Measurements from ENCODE around the gene SLC10A4.

Gene SLC10A4

DNA sequence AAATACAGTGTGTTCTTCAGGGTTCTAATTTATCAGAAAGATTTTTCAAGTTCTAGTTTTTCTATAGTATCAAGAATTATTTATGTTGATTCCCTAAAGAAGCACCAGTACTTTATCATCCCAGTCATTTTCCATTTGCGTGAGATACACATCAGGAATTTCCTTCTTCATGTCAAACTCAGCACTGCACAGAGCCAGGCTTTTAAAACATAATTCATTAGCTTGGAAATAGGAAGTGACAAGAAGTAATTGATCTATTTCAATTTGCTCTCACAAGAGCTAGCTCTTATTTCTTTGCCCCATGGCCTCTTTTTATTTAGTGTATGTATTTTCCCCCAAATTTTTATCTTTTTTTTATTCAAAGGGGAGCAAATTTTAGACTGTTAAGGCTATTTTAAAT lies 13.0 kb upstream of the SLC10A4 start:
- no peak overlapping the region for H3K4me3 ChIP-seq (replicated peaks; ENCODE audit: low read depth, low read length)
- DNase-seq (ENCODE audit: extremely low read depth, low read depth) = no peak
- TF ChIP-seq, protein P1, sequence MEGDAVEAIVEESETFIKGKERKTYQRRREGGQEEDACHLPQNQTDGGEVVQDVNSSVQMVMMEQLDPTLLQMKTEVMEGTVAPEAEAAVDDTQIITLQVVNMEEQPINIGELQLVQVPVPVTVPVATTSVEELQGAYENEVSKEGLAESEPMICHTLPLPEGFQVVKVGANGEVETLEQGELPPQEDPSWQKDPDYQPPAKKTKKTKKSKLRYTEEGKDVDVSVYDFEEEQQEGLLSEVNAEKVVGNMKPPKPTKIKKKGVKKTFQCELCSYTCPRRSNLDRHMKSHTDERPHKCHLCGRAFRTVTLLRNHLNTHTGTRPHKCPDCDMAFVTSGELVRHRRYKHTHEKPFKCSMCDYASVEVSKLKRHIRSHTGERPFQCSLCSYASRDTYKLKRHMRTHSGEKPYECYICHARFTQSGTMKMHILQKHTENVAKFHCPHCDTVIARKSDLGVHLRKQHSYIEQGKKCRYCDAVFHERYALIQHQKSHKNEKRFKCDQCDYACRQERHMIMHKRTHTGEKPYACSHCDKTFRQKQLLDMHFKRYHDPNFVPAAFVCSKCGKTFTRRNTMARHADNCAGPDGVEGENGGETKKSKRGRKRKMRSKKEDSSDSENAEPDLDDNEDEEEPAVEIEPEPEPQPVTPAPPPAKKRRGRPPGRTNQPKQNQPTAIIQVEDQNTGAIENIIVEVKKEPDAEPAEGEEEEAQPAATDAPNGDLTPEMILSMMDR (IDR thresholded peaks at IDR 0.05; ENCODE audit: low read depth, low read length, missing control alignments) = no peak

DNA sequence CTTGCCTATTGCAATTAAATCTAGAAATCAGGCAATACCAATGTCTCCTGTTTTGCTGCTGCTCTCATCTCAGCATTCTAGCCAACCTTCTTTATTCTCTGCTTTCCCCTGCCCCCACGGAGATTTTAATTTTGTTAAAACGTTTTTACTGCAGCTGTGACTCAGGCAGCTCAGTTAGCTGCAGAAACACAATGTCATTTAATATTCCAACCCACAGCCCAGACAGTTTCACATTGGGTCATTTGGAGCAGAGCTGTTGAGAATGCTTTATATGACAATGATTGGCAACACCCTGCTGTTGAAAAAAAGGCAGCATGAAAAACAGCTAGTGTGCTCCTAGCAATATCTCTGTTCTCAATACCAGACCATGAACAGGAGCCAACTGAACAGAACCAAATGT lies 12.6 kb upstream of the SLC10A4 start:
- TF ChIP-seq, protein P1 (IDR thresholded peaks at IDR 0.05; ENCODE audit: low read depth, low read length, missing control alignments) = no peak
- no peak overlapping the region for H3K4me3 ChIP-seq (replicated peaks; ENCODE audit: low read depth, low read length)

DNA sequence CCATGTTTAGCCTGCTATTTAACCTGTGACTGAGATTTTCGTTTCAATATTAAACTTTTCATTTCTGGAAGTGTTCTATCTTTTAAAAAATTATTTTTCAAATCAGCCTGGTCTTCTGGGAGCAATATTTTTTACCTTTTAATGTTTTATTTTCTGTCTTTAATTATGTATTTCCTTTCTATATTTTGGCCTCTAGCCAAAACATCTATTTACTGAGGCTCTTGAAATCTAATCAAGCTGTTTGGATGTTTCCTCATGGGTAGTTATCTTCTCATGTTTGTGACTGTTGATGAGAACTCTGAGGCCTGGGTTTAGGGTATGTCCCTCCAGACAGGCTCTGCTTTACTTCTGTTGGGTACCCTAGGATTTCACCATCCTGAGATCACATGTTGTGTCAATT lies 10.3 kb upstream of the SLC10A4 start:
- DNase-seq (ENCODE audit: extremely low read depth, low read depth) = no peak
- TF ChIP-seq, protein P1 (IDR thresholded peaks at IDR 0.05; ENCODE audit: low read depth, low read length, missing control alignments) = no peak
- no peak overlapping the region for H3K4me3 ChIP-seq (replicated peaks; ENCODE audit: low read depth, low read length)

More for the DNA sequence above, 12.6 kb upstream of the SLC10A4 start:
- no peak for DNase-seq (ENCODE audit: extremely low read depth, low read depth)

GRCh38 chr4:48475770-48476169 lies 7.4 kb upstream of the SLC10A4 start:
- DNase-seq (ENCODE audit: extremely low read depth, low read depth) = no peak
- no peak overlapping the region for H3K4me3 ChIP-seq (replicated peaks; ENCODE audit: low read depth, low read length)
- TF ChIP-seq, protein P1 (IDR thresholded peaks at IDR 0.05; ENCODE audit: low read depth, low read length, missing control alignments) = no peak

GRCh38 chr4:48478273-48478672 lies 4.9 kb upstream of the SLC10A4 start:
- DNase-seq (ENCODE audit: extremely low read depth, low read depth) = no peak
- H3K4me3 ChIP-seq (replicated peaks; ENCODE audit: low read depth, low read length) = no peak overlapping the region
- TF ChIP-seq, protein P1 (IDR thresholded peaks at IDR 0.05; ENCODE audit: low read depth, low read length, missing control alignments) = no peak

GRCh38 chr4:48481581-48481980 lies 1.6 kb upstream of the SLC10A4 start:
- no peak overlapping the region for H3K4me3 ChIP-seq (replicated peaks; ENCODE audit: low read depth, low read length)
- TF ChIP-seq, protein P1 (IDR thresholded peaks at IDR 0.05; ENCODE audit: low read depth, low read length, missing control alignments) = no peak
- DNase-seq (ENCODE audit: extremely low read depth, low read depth) = no peak

DNA sequence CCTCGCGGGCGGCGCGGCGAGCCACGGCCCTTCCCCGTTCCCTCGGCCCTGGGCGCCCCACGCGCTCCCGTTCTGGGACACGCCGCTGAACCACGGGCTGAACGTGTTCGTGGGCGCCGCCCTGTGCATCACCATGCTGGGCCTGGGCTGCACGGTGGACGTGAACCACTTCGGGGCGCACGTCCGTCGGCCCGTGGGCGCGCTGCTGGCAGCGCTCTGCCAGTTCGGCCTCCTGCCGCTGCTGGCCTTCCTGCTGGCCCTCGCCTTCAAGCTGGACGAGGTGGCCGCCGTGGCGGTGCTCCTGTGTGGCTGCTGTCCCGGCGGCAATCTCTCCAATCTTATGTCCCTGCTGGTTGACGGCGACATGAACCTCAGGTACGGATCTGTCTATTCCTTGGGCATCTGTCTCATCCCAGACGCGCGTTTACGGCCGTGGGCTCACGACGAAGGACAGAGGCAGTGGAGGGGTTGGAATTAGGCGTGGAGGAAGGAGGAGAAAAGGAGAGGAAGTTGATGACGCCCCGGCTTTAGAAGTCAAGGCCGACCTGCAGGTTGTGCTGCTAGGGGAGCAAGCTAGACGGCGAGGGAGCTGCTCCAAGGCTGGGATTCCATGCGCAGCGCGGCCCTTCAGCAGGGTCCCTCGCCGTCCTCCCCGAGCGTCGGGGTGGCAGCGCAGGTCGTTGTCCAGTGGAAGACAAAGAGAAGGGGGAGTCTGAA lies 792 bp downstream of the SLC10A4 start:
- H3K4me3 ChIP-seq (replicated peaks; ENCODE audit: low read depth, low read length) = no peak overlapping the region
- TF ChIP-seq, protein P1 (IDR thresholded peaks at IDR 0.05; ENCODE audit: low read depth, low read length, missing control alignments) = no peak
- DNase-seq (ENCODE audit: extremely low read depth, low read depth) = no peak
